Neuron (in vitro differentiated cells): ENCODE measurements around the gene FITM1.

Experiments
- H2AFZ ChIP-seq: one replicate; pipeline ENCODE4 v1.6.1; 2013; ENCODE audit warnings: low read depth, mild to moderate bottlenecking, inconsistent platforms, low read length, moderate library complexity
- H3K27me3 ChIP-seq: one replicate; pipeline ENCODE4 v1.6.1; 2013; ENCODE audit warnings: low read length; ENCODE audit not compliant: insufficient read depth
- H3K36me3 ChIP-seq: one replicate; pipeline ENCODE4 v1.6.1; 2013; ENCODE audit warnings: low read length; ENCODE audit not compliant: insufficient read depth
- H3K4me1 ChIP-seq: one replicate; pipeline ENCODE4 v1.6.1; 2013; ENCODE audit warnings: low read length; ENCODE audit not compliant: insufficient read depth
- H3K4me3 ChIP-seq: 2 replicates; pipeline ENCODE4 v1.5.1; 2013; ENCODE audit warnings: mild to moderate bottlenecking, low read length, moderate library complexity
- H3K9me3 ChIP-seq: one replicate; pipeline ENCODE4 v1.6.1; 2013; ENCODE audit warnings: low read length

Gene FITM1

GRCh38 chr14:24092505-24093206 is 37.8 kb upstream of the FITM1 start:
- no peaks in the 10 kb centered on the region for H3K36me3 ChIP-seq
- peaks cover 9% of the 10 kb centered on the region for H3K27me3 ChIP-seq
- peaks cover 2% of the 10 kb centered on the region for H3K4me1 ChIP-seq
- H2AFZ ChIP-seq, result no peak overlapping the region
- H3K9me3 ChIP-seq, result no peaks in the 10 kb centered on the region
- H3K4me3 ChIP-seq, result no peak overlapping the region

DNA sequence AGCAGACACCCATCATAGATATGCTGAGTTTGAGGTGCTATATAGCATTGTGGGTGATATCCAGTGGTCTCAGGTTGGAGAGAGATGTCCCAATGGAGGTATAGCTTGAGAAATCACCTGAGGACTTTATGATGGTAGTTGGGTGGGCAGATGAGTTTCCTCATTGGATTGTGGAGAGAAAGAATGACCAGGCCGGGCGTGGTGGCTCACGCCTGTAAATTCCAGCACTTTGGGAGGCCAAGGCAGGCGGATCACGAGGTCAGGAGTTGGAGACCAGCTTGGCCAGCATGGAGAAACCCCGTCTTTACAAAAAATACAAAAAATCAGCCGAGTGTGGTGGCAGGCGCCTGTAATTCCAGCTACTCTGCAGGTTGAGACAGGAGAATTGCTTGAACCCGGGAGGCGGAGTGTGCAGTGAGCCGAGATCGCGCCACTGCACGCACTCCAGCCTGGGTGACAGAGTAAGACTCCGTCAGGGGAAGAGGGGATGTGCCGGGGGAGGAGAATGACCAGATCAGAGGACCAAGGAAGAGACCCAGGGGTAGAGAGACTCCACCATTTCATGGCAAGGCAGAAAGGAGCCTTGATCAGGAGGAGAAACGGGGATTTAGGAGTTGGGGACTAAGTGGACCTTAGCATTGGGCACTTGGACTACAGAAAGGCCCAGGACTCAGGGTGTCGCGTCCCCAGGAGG is 37.1 kb upstream of the FITM1 start:
- Histone ChIP-seq H3K9me3 (no peaks in the 10 kb centered on the region), H3K4me1 (peaks cover 2% of the 10 kb centered on the region), H3K27me3 (peaks cover 9% of the 10 kb centered on the region), H3K4me3 (peak overlapping the region; percentile 56), H2AFZ (peak overlapping the region; percentile 90), H3K36me3 (no peaks in the 10 kb centered on the region)

GRCh38 chr14:24093901-24094840 is 36.3 kb upstream of the FITM1 start, which contains the start of gene PCK2:
PCK2 (plus strand) TSS chr14:24094311; CDS start chr14:24094406, 95 bp downstream.
- H2AFZ ChIP-seq, result peak within 1 kb of the TSS; percentile 90
- H3K27me3 ChIP-seq, result peaks cover 11% of the 10 kb centered on the region

GRCh38 chr14:24094841-24095270 is 35.6 kb upstream of the FITM1 start:
- no peaks in the 10 kb centered on the region for H3K9me3 ChIP-seq
- H3K4me3 ChIP-seq, result peak overlapping the region; percentile 56
- H3K36me3 ChIP-seq, result no peaks in the 10 kb centered on the region
- H3K4me1 ChIP-seq, result peaks cover 2% of the 10 kb centered on the region
- peaks cover 11% of the 10 kb centered on the region for H3K27me3 ChIP-seq
- peak overlapping the region; percentile 90 for H2AFZ ChIP-seq

More at GRCh38 chr14:24093901-24094840, 36.3 kb upstream of the FITM1 start, which contains the start of gene PCK2:
- H3K4me3 ChIP-seq, result peak within 1 kb of the TSS; percentile 56
- H3K36me3 ChIP-seq, result no peaks in the 10 kb centered on the region
- peaks cover 2% of the 10 kb centered on the region for H3K4me1 ChIP-seq
- no peaks in the 10 kb centered on the region for H3K9me3 ChIP-seq

GRCh38 chr14:24095271-24096068 is 35.0 kb upstream of the FITM1 start:
- Histone ChIP-seq H3K27me3 (peaks cover 11% of the 10 kb centered on the region), H3K4me3 (peak overlapping the region; percentile 56), H3K9me3 (no peaks in the 10 kb centered on the region), H2AFZ (no peak overlapping the region), H3K4me1 (peaks cover 2% of the 10 kb centered on the region), H3K36me3 (no peaks in the 10 kb centered on the region)

GRCh38 chr14:24096545-24097181 is 33.8 kb upstream of the FITM1 start:
- peaks cover 11% of the 10 kb centered on the region for H3K27me3 ChIP-seq
- H3K9me3 ChIP-seq, result no peaks in the 10 kb centered on the region
- no peak overlapping the region for H2AFZ ChIP-seq
- peaks cover 2% of the 10 kb centered on the region for H3K4me1 ChIP-seq
- no peaks in the 10 kb centered on the region for H3K36me3 ChIP-seq
- H3K4me3 ChIP-seq, result no peak overlapping the region

DNA sequence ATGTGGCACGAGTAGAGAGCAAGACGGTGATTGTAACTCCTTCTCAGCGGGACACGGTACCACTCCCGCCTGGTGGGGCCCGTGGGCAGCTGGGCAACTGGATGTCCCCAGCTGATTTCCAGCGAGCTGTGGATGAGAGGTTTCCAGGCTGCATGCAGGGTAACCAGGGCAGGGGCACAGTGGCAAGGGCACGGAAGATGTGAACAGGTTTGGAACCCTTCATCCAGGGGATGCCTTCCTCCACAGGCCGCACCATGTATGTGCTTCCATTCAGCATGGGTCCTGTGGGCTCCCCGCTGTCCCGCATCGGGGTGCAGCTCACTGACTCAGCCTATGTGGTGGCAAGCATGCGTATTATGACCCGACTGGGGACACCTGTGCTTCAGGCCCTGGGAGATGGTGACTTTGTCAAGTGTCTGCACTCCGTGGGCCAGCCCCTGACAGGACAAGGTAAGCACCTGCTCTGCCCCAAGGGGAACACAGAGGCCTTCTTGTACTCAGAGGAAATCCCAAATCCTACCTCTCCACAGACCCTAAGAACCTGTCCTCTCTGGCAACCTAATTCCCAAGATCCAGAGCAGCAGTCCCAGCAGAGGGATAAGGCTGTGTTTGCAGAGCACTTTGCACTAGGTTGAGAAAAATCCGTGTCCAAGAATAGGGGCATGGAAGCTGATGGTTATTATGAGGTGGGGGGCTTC is 32.1 kb upstream of the FITM1 start:
- Histone ChIP-seq H3K4me3 (no peak overlapping the region), H2AFZ (no peak overlapping the region), H3K4me1 (peaks cover 2% of the 10 kb centered on the region), H3K27me3 (peaks cover 11% of the 10 kb centered on the region), H3K9me3 (no peaks in the 10 kb centered on the region), H3K36me3 (no peaks in the 10 kb centered on the region)

DNA sequence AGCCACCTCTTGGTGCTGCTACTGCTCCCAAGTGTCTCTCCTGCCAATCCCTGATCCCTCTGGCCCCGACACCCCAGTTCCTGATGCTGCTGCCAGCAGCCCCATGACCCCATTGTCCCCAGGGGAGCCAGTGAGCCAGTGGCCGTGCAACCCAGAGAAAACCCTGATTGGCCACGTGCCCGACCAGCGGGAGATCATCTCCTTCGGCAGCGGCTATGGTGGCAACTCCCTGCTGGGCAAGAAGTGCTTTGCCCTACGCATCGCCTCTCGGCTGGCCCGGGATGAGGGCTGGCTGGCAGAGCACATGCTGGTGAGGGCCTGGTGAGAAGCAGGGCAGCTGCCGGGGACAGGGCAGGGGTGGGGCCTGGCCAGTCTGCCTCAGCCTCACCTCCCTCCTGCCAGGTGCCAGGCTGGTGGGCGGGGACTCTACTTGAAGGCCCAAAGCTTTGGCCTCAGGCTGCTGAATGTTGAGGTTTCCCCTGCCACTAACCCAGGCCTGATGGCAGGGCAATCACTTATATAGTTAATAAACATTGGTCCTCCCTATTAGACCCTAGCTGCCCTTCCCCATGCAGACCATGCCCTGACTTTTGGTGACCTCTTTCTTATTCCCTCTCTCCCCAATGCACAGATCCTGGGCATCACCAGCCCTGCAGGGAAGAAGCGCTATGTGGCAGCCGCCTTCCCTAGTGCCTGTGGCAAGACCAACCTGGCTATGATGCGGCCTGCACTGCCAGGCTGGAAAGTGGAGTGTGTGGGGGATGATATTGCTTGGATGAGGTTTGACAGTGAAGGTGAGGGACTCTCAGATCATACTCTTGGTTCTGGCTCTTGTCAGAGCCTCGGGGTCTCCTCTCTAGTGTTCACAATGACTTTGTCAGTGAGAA is 31.3 kb upstream of the FITM1 start:
- Histone ChIP-seq H3K36me3 (no peaks in the 10 kb centered on the region), H3K9me3 (no peaks in the 10 kb centered on the region), H3K27me3 (peaks cover 11% of the 10 kb centered on the region), H3K4me3 (no peak overlapping the region), H3K4me1 (no peaks in the 10 kb centered on the region), H2AFZ (no peak overlapping the region)

GRCh38 chr14:24100197-24100981 is 30.1 kb upstream of the FITM1 start:
- Histone ChIP-seq H3K9me3 (no peaks in the 10 kb centered on the region), H3K4me3 (no peak overlapping the region), H3K27me3 (peaks cover 3% of the 10 kb centered on the region), H3K4me1 (no peaks in the 10 kb centered on the region), H3K36me3 (no peaks in the 10 kb centered on the region), H2AFZ (no peak overlapping the region)

DNA sequence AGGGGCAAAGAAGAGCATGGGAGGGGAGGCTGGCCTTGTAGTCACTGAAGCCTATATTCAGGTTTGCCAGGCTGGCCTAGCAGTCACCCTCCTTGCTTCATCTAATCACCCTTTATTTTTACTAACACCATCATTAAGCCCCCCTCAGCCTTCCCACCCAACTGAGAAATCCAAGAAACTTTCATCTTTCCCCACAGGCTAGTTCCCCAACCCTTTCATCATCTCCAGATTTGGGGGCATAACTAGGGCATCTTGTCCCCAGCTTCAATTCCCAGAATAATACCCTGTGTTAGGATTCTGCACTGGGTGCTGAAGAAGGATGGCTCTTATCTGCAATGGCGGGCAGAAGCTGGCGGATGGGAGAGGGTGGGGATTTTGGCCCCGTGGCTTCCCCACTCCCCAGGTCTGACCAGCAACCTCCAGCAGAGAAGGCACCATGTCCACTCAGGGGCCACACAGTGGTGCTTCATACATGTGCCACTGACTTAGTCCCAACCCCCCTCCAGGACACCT is 29.4 kb upstream of the FITM1 start:
- H3K4me3 ChIP-seq, result no peak overlapping the region
- no peak overlapping the region for H2AFZ ChIP-seq
- no peaks in the 10 kb centered on the region for H3K9me3 ChIP-seq
- peaks cover 2% of the 10 kb centered on the region for H3K27me3 ChIP-seq
- no peaks in the 10 kb centered on the region for H3K36me3 ChIP-seq
- no peaks in the 10 kb centered on the region for H3K4me1 ChIP-seq
